K562 (cell line): Measurements from ENCODE around the gene HK1. TPM values are rescaled to one million over a fixed set of nuclear protein-coding genes. Genes with fewer than 3 reads are reported as not detected.

Source experiments
- CHD7 ChIP-seq: fragments of 200-600 bp; sonication (generic); IDR thresholded peaks from one replicate; pipeline ENCODE4 v1.6.1; 2012; ENCODE audit warnings: mild to moderate bottlenecking, low read depth, low read length, inconsistent platforms
- FOXK1 ChIP-seq: sonication (generic); formaldehyde crosslinking; IDR thresholded peaks from 2 replicates; pipeline ENCODE4 v1.8.0; 2022; ENCODE audit warnings: missing genetic modification reagents, mild to moderate bottlenecking, borderline replicate concordance
- KAT7 ChIP-seq: sonication (generic); formaldehyde crosslinking; IDR thresholded peaks from 2 replicates; pipeline ENCODE4 v1.8.0; 2022; ENCODE audit warnings: missing genetic modification reagents, mild to moderate bottlenecking, borderline replicate concordance
- MAZ ChIP-seq, 2 experiments: fragments of 450-650 bp in 1 of 2; sonication (generic) in 1 of 2; formaldehyde crosslinking; IDR thresholded peaks in 1 of 2; conservative IDR thresholded peaks in 1 of 2; 2 replicates each; pipeline versions ENCODE4 v1.4.0 to v1.5.0; 2020; ENCODE audit warnings: mild to moderate bottlenecking in 1 of 2, missing genetic modification reagents in 1 of 2
- PCBP1 ChIP-seq: fragments of 200-400 bp; formaldehyde crosslinking; IDR thresholded peaks from 2 replicates; pipeline ENCODE4 v1.6.1; 2018; ENCODE audit warnings: mild to moderate bottlenecking, low read depth, low read length; ENCODE audit not compliant: poor library complexity, severe bottlenecking
- POLR2AphosphoS2 ChIP-seq: IDR thresholded peaks from 2 replicates; pipeline ENCODE4 v1.6.1; 2012; ENCODE audit warnings: low read length, improper control_type of control experiment
- PRMT5 ChIP-seq: sonication (generic); formaldehyde crosslinking; IDR thresholded peaks from 2 replicates; pipeline ENCODE4 v1.5.0; 2020; ENCODE audit warnings: missing genetic modification reagents
- SMAD4 ChIP-seq: fragments of 250-450 bp; sonication (Bioruptor Pico); conservative IDR thresholded peaks from 2 replicates; pipeline ENCODE4 v1.8.0; 2021; ENCODE audit warnings: inconsistent platforms, mild to moderate bottlenecking, moderate library complexity
- ZNF140 ChIP-seq: fragments of 250-450 bp; sonication (Bioruptor Pico); IDR thresholded peaks from 2 replicates; pipeline ENCODE4 v1.8.0; 2021; ENCODE audit warnings: moderate library complexity, mild to moderate bottlenecking, inconsistent platforms
- ZNF217 ChIP-seq: sonication (generic); formaldehyde crosslinking; IDR thresholded peaks from 2 replicates; pipeline ENCODE4 v1.8.0; 2022; ENCODE audit warnings: mild to moderate bottlenecking, missing genetic modification reagents
- ZNF280A ChIP-seq: fragments of 450-650 bp; IDR thresholded peaks from 2 replicates; pipeline ENCODE4 v1.6.1; 2018; ENCODE audit warnings: mild to moderate bottlenecking, low read depth; ENCODE audit not compliant: partially characterized antibody
- ZNF583 ChIP-seq: fragments of 250-450 bp; sonication (Bioruptor Pico); IDR thresholded peaks from 2 replicates; pipeline ENCODE4 v1.4.0; 2020
- ZNF586 ChIP-seq: fragments of 450-650 bp; formaldehyde crosslinking; conservative IDR thresholded peaks from 2 replicates; pipeline ENCODE4 v1.4.0; 2020; ENCODE audit warnings: mild to moderate bottlenecking, moderate library complexity
- polyA plus RNA-seq, 8 experiments: library from polyadenylated mRNA; depleted of rRNA in 4 of 8; stranded (reverse) in 5 of 8; unstranded in 3 of 8; fragments of >200 nt; fragmentation: Nextera tagmentation in 2 of 8; fragmentation: Illumina TruSeq in 1 of 8; extraction: Ambion mirVana in 2 of 8; extraction: Trizol in 1 of 8; gene quantifications; 2 replicates each; pipeline versions ENCODE4 v1.2.1 to v1.2.3, GENCODE V29; 2011 to 2014; ENCODE audit warnings: inconsistent platforms in 1 of 8, missing spikeins in 1 of 8
- total RNA-seq, 7 experiments: library from RNA; depleted of rRNA in 6 of 7; stranded (reverse); fragments of >200 nt in 6 of 7; fragmentation: Illumina TruSeq in 2 of 7; extraction: Trizol in 2 of 7; gene quantifications; 2 replicates each; pipeline versions ENCODE4 v1.2.1 to v1.2.3, GENCODE V29; 2011 to 2021; ENCODE audit warnings: low replicate concordance in 1 of 7

HK1 gene
- total and polyA plus RNA-seq, 9 of the 15 experiments (the other 6 are each of a cell fraction or from before 2014, with no cell fraction given) = 29.2 to 444 (median 193) TPM

DNA sequence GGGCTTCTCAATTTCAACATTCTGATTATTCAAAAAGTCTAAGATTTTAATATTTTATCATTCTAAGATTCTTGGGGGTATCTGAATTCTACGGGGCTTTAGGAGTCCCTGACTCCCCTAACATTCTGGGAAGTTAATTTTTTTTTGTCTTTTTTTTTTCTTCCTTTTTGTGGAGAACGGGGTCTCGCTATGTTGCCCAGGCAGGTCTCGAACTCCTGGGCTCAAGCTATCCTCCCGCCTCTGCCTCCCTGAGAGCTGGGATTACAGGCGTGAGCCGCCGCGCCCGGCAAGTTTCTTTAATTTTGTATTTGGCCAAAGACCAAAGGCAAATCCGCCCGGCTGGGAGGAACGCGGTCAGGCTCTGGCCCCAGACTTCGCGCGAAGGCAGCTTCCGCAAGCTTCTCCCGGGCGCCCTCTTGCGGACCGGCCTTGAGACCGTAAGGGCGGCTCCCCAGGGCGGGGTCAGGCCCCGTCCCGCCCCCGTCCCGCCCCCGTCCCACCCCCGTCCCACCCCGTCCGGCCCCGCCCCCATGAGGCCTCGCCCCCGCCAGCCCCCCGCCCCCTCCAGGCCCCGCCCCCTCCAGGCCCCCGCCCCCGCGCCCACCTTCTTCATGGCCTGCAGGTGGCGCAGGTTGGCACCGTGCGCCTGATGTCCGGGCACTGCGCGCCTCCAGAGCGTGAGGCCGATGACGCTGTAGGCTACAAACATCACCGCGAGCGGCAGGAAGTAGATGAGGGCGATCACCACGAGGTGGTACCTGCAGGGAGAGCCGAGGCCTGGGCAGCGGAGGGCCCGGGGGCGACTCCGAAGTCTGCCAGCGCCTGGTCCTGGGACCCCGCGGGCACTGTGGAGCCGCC lies 130.3 kb downstream of the HK1 start (continued):
- no peak for TF ChIP-seq ZNF280A
- TF ChIP-seq KAT7 (CRISPR knock-in tag) = no peak
- no peak for TF ChIP-seq ZNF586 (CRISPR knock-in tag)
- TF ChIP-seq ZNF583 (CRISPR knock-in tag) = no peak
- TF ChIP-seq SMAD4 (CRISPR knock-in tag) = peak; percentile 30
- no peak for TF ChIP-seq ZNF217 (CRISPR knock-in tag)
- TF ChIP-seq PRMT5 = no peak
- TF ChIP-seq PCBP1 = peak; percentile 48
- no peak for TF ChIP-seq CHD7
- TF ChIP-seq MAZ (CRISPR knock-in tag; conservative IDR thresholded peaks at IDR 0.05 in 1 of 2, IDR thresholded peaks at IDR 0.05 in 1 of 2) = peak; percentile 61 to 91; a peak in 3 of 4 replicates
- no peak for TF ChIP-seq ZNF140 (CRISPR knock-in tag)
- no peak for TF ChIP-seq FOXK1
- no peak for TF ChIP-seq POLR2AphosphoS2
